Measurements from ENCODE around the gene CALR3.
A peak's percentile ranks its signal among the peaks of the same experiment; 100 is the strongest.
"Not testable (repeated sequence)": the region's sequence is repeated elsewhere in the genome, so short reads cannot be mapped to it uniquely, and the experiment has no call there.

Gene CALR3, protein sequence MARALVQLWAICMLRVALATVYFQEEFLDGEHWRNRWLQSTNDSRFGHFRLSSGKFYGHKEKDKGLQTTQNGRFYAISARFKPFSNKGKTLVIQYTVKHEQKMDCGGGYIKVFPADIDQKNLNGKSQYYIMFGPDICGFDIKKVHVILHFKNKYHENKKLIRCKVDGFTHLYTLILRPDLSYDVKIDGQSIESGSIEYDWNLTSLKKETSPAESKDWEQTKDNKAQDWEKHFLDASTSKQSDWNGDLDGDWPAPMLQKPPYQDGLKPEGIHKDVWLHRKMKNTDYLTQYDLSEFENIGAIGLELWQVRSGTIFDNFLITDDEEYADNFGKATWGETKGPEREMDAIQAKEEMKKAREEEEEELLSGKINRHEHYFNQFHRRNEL

DNA sequence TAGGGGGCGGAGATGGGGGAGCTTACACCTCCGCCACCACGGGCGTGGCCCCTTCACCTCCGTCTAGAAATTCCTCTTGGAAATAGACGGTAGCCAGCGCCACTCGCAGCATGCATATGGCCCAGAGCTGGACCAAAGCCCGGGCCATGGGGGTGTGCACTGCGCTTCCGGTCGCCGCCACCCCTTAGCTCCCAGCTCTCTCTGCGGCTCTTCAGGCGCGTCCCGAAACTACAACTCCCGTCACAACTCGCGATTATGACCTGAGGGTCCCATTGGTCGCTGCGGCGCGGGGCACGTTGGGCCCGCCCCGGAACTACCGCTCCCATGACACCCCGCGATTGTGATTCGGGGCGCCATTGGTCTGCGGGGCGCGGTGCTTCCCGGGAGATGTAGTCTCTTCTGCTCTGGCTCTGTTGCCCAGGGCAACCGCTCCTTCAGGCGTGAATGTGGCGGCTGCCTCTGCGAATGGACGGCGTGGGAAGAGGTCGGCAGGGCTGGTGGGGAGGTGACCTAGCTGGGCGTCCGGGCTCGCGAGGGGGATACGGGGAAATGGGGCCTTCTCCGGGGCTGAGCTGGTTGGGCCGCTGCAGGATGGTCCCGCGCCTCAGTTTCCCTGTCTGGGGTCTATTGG is at the start of gene CALR3, which contains the start of gene C19orf44:
TSS of gene CALR3 (minus strand) at position 186 of the 631 bp plus-strand sequence. CDS start at position 148, 38 bp downstream.
TSS of gene C19orf44 (plus strand) at position 413 of the 631 bp plus-strand sequence. CDS start 4,399 bp downstream, outside the sequence.
- no peak for TF ChIP-seq CTCF (IDR thresholded peaks at IDR 0.05; ENCODE audit: low read depth, low read length, missing control alignments)
- DNase-seq (ENCODE audit: low read depth): peak; percentile 95
- peak within 1 kb of the TSS; percentile 85 for H3K4me3 ChIP-seq (ENCODE audit: low read depth, low read length)

DNA sequence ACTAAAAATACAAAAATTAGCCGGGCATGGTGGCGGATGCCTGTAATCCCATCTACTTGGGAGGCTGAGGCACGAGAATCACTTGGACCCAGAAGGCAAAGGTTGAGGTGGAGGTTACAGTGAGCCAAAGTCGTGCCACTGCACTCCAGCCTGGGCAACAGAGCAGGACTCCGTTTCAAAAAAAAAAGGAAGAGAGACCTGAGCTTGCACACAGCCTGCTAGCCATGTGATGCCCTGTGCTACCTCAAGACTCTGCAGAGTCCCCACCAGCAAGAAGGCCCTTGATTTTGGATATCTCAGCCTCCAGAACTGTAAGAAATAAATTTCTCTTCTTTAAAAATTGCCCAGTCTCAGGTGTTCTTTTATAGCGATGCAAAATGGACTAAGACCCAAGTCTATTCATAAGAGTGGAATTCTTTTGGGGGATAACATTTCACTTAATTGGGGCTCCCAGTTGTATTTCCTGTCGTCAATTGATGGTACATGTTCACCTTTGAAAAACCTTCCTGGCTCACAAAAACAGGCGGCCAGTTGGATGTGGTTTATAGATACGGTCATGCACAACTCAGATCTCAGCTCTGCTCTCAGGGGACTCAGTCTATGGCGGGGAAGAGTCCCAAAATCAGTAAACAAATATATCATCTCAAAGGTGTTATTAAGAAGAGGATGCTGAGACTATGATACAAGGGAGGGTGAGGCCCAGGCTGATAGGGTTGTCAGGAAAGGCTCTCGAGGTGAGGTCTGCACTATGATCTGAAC is 48.7 kb upstream of the CALR3 start:
- TF ChIP-seq CTCF (IDR thresholded peaks at IDR 0.05; ENCODE audit: low read depth, low read length, missing control alignments): no peak
- no peak for DNase-seq (ENCODE audit: low read depth)
- no peak overlapping the region; the same call in 1 of the 2 replicates for H3K4me3 ChIP-seq (ENCODE audit: low read depth, low read length)

DNA sequence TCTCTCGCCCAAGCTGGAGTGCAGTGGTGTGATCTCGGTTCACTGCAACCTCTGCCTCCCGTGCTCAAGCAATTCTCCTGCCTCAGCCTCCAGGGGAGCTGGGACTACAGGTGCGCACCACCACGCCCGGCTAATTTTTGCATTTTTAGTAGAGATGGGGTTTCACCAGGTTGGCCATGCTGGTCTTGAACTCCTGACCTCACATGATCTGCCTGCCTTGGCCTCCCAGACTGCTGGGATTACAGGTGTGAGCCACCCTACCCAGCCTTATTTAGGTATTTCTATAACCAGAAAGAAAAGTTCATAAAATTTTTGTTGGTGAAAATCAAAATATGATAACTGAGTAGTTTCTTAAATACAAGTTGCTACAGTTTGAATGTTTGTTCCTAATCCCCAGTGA is 47.8 kb upstream of the CALR3 start:
- not testable (repeated sequence) for DNase-seq (ENCODE audit: low read depth)

GRCh38 chr19:16542910-16543472 is 47.0 kb upstream of the CALR3 start:
- TF ChIP-seq CTCF (IDR thresholded peaks at IDR 0.05; ENCODE audit: low read depth, low read length, missing control alignments): no peak
- no peak for DNase-seq (ENCODE audit: low read depth)
- peak overlapping the region; percentile 77 for H3K4me3 ChIP-seq (ENCODE audit: low read depth, low read length)

More for the DNA sequence above, 47.8 kb upstream of the CALR3 start:
- peak overlapping the region; percentile 77; the same call in 1 of the 2 replicates for H3K4me3 ChIP-seq (ENCODE audit: low read depth, low read length)

GRCh38 chr19:16542045-16542909 is 46.3 kb upstream of the CALR3 start, which contains the start of gene CHERP:
Gene CHERP, minus strand, starts transcription at chr19:16542437. Its CDS starts 59 bp downstream, at chr19:16542378.
- H3K4me3 ChIP-seq (ENCODE audit: low read depth, low read length): peak within 1 kb of the TSS; percentile 77
- DNase-seq (ENCODE audit: low read depth): peak; percentile 76
- no peak for TF ChIP-seq CTCF (IDR thresholded peaks at IDR 0.05; ENCODE audit: low read depth, low read length, missing control alignments)

- no peak for DNase-seq (ENCODE audit: low read depth)
- peak overlapping the region; percentile 77 for H3K4me3 ChIP-seq (ENCODE audit: low read depth, low read length)
- TF ChIP-seq CTCF (IDR thresholded peaks at IDR 0.05; ENCODE audit: low read depth, low read length, missing control alignments): no peak
Observed at GRCh38 chr19:16541526-16542044, 45.6 kb upstream of the CALR3 start.

All from GM12864 (cell line).